Osteoblast (primary cell): ENCODE measurements around the gene NR4A3. TPM values are rescaled to one million over a fixed set of nuclear protein-coding genes. Genes with fewer than 3 reads are reported as not detected.

Experiments
- DNase-seq: peaks from one replicate; pipeline ENCODE4 v3.0.0; 2011; ENCODE audit warnings: low spot score, mixed read lengths; ENCODE audit not compliant: insufficient read length; ENCODE audit errors: missing footprints
- H2AFZ ChIP-seq: 2 replicates; pipeline ENCODE4 v1.6.0; 2011; ENCODE audit warnings: mild to moderate bottlenecking, low read length
- H3K27ac ChIP-seq: 2 replicates; pipeline ENCODE4 v1.5.1; 2011; ENCODE audit warnings: mild to moderate bottlenecking, low read depth, low read length, moderate library complexity
- H3K27me3 ChIP-seq: 2 replicates; pipeline ENCODE4 v1.6.0; 2012; ENCODE audit warnings: mild to moderate bottlenecking, control low read depth, inconsistent platforms, low read length, moderate library complexity; ENCODE audit not compliant: insufficient read depth
- H3K36me3 ChIP-seq: 2 replicates; pipeline ENCODE4 v1.5.1; 2011; ENCODE audit warnings: mild to moderate bottlenecking, low read length, control low read depth, moderate library complexity; ENCODE audit not compliant: insufficient read depth
- H3K4me1 ChIP-seq: 2 replicates; pipeline ENCODE4 v1.5.1; 2011; ENCODE audit warnings: mild to moderate bottlenecking, low read length, control low read depth, moderate library complexity; ENCODE audit not compliant: insufficient read depth
- H3K4me2 ChIP-seq: 2 replicates; pipeline ENCODE4 v1.6.0; 2011; ENCODE audit warnings: mild to moderate bottlenecking, low read length; ENCODE audit not compliant: insufficient read depth
- H3K4me3 ChIP-seq: fragments of 200-600 bp; sonication (generic); 3 replicates; pipeline ENCODE4 v1.5.1; 2012; ENCODE audit warnings: mild to moderate bottlenecking, low read length, inconsistent platforms; ENCODE audit not compliant: insufficient read depth
- H3K79me2 ChIP-seq: 2 replicates; pipeline ENCODE4 v1.6.0; 2012; ENCODE audit warnings: mild to moderate bottlenecking, low read length, control low read depth, inconsistent platforms; ENCODE audit not compliant: insufficient read depth
- H3K9me3 ChIP-seq: 2 replicates; pipeline ENCODE4 v1.5.1; 2011; ENCODE audit warnings: low read depth, low read length, control low read depth
- H4K20me1 ChIP-seq: 2 replicates; pipeline ENCODE4 v1.6.0; 2012; ENCODE audit warnings: mild to moderate bottlenecking, low read length, control low read depth; ENCODE audit not compliant: insufficient read depth
- CTCF ChIP-seq: IDR thresholded peaks from 2 replicates; pipeline ENCODE4 v1.5.1; 2011; ENCODE audit warnings: mild to moderate bottlenecking, low read depth, low read length, moderate library complexity; ENCODE audit errors: extremely low read depth
- total RNA-seq: library from RNA; depleted of rRNA; stranded (reverse); fragments of >200 nt; gene quantifications from 2 replicates; pipeline ENCODE4 v1.2.3, GENCODE V29; 2012

NR4A3 gene
- total RNA-seq, 1 donor: 0.36 TPM

GRCh38 chr9:99813739-99814138 lies 7.9 kb upstream of the NR4A3 start:
- no peak for TF ChIP-seq CTCF
- DNase-seq: no peak
- Histone ChIP-seq H3K79me2 (peaks cover 10% of the 10 kb centered on the region), H4K20me1 (no peaks in the 10 kb centered on the region), H3K4me3 (no peak overlapping the region), H3K4me1 (peaks cover 5% of the 10 kb centered on the region), H3K9me3 (no peaks in the 10 kb centered on the region), H2AFZ (no peak overlapping the region), H3K4me2 (no peak overlapping the region), H3K36me3 (no peaks in the 10 kb centered on the region), H3K27me3 (no peaks in the 10 kb centered on the region), H3K27ac (no peak overlapping the region)

DNA sequence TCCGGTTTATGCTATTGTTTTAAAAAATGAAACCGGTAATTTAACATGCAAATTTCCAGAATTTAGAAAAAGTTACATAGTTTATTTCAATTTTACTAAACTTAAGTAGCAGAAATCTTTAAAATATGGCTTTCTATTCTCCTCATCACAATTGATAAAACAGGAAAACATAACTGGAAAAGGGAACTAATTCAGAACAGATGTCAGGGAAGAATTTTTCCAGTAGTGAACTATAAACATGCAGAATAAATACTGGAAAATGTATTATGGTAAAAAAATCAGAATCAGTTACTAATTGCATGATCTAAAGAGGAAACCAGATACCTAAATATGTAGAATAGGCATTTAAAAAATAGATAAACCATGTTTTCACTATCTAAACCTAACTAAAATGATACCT lies 7.3 kb upstream of the NR4A3 start:
- Histone ChIP-seq H3K4me2 (no peak overlapping the region), H3K27ac (no peak overlapping the region), H3K79me2 (peaks cover 9% of the 10 kb centered on the region), H3K4me1 (peaks cover 8% of the 10 kb centered on the region), H3K4me3 (no peak overlapping the region), H3K27me3 (no peaks in the 10 kb centered on the region), H4K20me1 (no peaks in the 10 kb centered on the region), H2AFZ (no peak overlapping the region), H3K9me3 (no peaks in the 10 kb centered on the region), H3K36me3 (no peaks in the 10 kb centered on the region)
- no peak for TF ChIP-seq CTCF
- DNase-seq: no peak

DNA sequence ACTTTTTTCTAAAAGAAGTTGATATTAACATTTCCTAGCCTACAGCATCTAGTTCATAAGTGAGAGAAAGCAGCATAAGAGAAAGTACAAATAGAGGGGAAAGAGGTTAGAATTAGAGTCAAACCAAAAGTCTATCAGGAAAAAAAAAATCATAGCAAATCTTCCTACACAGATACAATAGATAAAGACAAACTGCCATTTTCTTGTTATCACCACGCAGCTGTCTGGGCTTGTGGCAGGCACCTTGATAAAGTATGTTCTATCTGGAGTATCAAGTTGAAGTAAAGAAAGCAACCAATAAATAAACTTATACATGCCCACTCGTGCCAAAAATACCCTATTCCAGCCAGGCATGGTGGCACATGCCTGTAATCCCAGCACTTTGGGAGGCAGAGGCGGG lies 5.3 kb upstream of the NR4A3 start:
- Histone ChIP-seq H3K79me2 (peaks cover 9% of the 10 kb centered on the region), H3K36me3 (no peaks in the 10 kb centered on the region), H4K20me1 (no peaks in the 10 kb centered on the region), H3K9me3 (no peaks in the 10 kb centered on the region), H3K27ac (no peak overlapping the region), H3K4me3 (no peak overlapping the region), H3K4me1 (peaks cover 12% of the 10 kb centered on the region), H3K27me3 (no peaks in the 10 kb centered on the region), H3K4me2 (no peak overlapping the region), H2AFZ (no peak overlapping the region)
- DNase-seq: no peak
- no peak for TF ChIP-seq CTCF

- no peak for TF ChIP-seq CTCF
- H3K27ac ChIP-seq: peak overlapping the region; percentile 96
- no peak overlapping the region for H2AFZ ChIP-seq
- H3K36me3 ChIP-seq: no peaks in the 10 kb centered on the region
- H3K9me3 ChIP-seq: no peaks in the 10 kb centered on the region
- H3K79me2 ChIP-seq: peaks cover 7% of the 10 kb centered on the region
- H4K20me1 ChIP-seq: no peaks in the 10 kb centered on the region
- peak overlapping the region; percentile 82 for H3K4me3 ChIP-seq
- H3K4me2 ChIP-seq: peak overlapping the region; percentile 82
- peaks cover 17% of the 10 kb centered on the region for H3K4me1 ChIP-seq
- no peak for DNase-seq
- H3K27me3 ChIP-seq: no peaks in the 10 kb centered on the region
Observed at GRCh38 chr9:99818500-99818899, 3.2 kb upstream of the NR4A3 start.
